ENCODE measurements around the gene EMC10. TPM values are rescaled to one million over a fixed set of nuclear protein-coding genes. Genes with fewer than 3 reads are reported as not detected.

Gene EMC10
- total RNA-seq, 2 experiments from 2014 or later = 33.4 to 34.7 TPM

GRCh38 chr19:50480281-50481111 lies 4.2 kb downstream of the EMC10 start:
- H3K27me3 Mint-ChIP-seq = no peaks in the 10 kb centered on the region
- peaks cover 18% of the 10 kb centered on the region for H3K4me1 Mint-ChIP-seq
- no peak overlapping the region for H3K4me3 Mint-ChIP-seq
- no peaks in the 10 kb centered on the region for H3K9me3 Mint-ChIP-seq (ENCODE audit: low read depth)
- ChIA-PET POLR2A (no interaction called here), CTCF (no interaction called here)
- no peak for ATAC-seq
- no peak overlapping the region for H3K27ac Mint-ChIP-seq
- H3K36me3 Mint-ChIP-seq (ENCODE audit: low read depth) = peaks cover 32% of the 10 kb centered on the region
- intact Hi-C loops (cut with DNase I, micrococcal nuclease) = no loop called here
- DNase-seq = no peak

GRCh38 chr19:50481351-50482149 lies 5.2 kb downstream of the EMC10 start:
- no peak for ATAC-seq
- Mint-ChIP-seq H3K4me1 (peaks cover 16% of the 10 kb centered on the region), H3K4me3 (no peak overlapping the region), H3K27ac (no peak overlapping the region), H3K9me3 (ENCODE audit: low read depth) (no peaks in the 10 kb centered on the region), H3K36me3 (ENCODE audit: low read depth) (peaks cover 39% of the 10 kb centered on the region), H3K27me3 (no peaks in the 10 kb centered on the region)
- DNase-seq = no peak
- ChIA-PET CTCF (no interaction called here), POLR2A (no interaction called here)
- intact Hi-C loops (cut with DNase I, micrococcal nuclease) = no loop called here

DNA sequence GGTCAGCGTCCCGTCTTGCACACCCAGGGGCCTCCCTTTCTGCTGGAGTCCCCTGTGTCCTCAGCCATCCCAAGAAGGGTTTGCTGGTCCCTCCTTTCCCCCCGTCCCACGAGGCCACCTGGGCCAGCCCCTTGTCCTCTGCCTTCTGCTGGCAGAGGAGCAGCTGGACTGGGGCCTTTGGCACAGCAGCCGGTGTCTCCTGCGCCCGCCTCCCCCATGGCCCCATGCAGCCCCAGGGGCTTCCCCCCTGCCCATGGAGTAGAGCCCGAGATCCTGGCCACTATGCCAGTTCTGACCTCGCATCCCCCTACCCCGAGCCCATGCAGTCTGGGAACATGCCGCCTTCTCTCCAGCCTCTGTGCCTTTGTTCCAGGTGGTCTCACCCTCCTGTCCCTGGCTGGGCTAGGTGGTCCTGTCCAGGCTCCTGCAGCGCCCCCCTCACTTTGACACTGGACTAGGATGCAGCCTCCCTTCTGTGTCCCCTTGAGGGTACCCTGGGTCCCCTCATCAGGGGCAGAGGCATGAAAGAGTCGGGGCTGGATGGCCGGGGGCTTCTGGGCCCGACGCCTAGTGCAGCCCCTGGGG lies 6.1 kb downstream of the EMC10 start:
- Mint-ChIP-seq H3K9me3 (ENCODE audit: low read depth) (peaks cover 3% of the 10 kb centered on the region), H3K27ac (no peak overlapping the region), H3K36me3 (ENCODE audit: low read depth) (peaks cover 41% of the 10 kb centered on the region), H3K4me3 (no peak overlapping the region), H3K27me3 (no peaks in the 10 kb centered on the region), H3K4me1 (peaks cover 19% of the 10 kb centered on the region)
- POLR2A ChIA-PET = interaction anchor here (0.6 kb wide), 1 partner anchor 59 kb away, joined by 3 read pairs; no protein-coding TSS in a partner anchor
- ATAC-seq (no peak), DNase-seq (no peak)
- CTCF ChIA-PET = no interaction called here
- intact Hi-C loops (cut with DNase I, micrococcal nuclease) = no loop called here

DNA sequence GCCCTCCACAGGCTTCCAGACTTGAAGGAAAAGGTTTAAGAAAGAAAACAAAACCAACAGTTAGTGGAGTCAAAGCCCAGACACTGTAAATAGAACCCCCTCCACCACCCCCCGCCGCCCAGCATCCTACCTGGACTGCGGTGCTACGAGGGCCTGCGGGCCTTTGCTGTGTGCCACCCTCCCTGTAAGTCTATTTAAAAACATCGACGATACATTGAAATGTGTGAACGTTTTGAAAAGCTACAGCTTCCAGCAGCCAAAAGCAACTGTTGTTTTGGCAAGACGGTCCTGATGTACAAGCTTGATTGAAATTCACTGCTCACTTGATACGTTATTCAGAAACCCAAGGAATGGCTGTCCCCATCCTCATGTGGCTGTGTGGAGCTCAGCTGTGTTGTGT lies 6.6 kb downstream of the EMC10 start:
- Mint-ChIP-seq H3K4me1 (peaks cover 14% of the 10 kb centered on the region), H3K4me3 (no peak overlapping the region), H3K27me3 (no peaks in the 10 kb centered on the region), H3K36me3 (ENCODE audit: low read depth) (peaks cover 35% of the 10 kb centered on the region), H3K9me3 (ENCODE audit: low read depth) (peaks cover 3% of the 10 kb centered on the region), H3K27ac (no peak overlapping the region)
- DNase-seq (no peak), ATAC-seq (no peak)
- ChIA-PET POLR2A (interaction anchor here (0.6 kb wide), 1 partner anchor 60 kb away, joined by 3 read pairs; no protein-coding TSS in a partner anchor), CTCF (interaction anchor here (1.1 to 1.4 kb wide), 2 partner anchors 28 to 301 kb away, joined by 3 read pairs; partner anchors contain the start of gene JOSD2)
- intact Hi-C loops (cut with DNase I, micrococcal nuclease) = no loop called here

DNA sequence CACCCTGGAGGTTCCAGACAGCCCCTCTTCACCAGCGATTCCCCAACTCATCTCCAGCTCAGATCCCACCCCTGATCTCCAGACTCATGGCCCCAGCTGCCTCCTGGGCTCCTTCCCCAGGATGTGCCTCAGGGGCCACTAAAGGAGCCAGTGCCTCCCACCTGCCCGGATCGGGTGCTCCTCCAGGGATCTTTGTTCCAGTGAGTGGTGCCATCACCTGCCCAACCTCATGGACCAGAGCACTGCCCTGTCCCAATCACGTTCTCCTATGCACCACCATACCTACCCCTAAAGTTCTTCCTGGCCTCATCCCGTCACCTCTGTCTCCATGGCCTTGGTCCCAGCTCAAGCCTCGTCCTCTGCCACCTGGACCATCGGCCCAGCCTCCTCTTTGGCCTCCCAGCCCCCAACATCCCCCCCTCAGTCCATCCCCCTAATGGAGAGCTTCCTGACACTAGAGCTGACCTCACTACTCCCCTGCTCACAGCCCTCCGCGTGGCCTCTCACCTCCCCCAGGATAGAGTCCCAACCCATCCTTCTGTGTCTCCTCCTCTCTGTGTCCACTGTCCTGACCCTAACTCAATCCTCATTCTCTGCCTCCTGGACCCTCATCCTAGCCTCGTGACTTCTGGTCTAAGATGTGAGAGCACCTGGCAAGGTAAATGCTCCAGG lies 9.1 kb downstream of the EMC10 start:
- DNase-seq (no peak), ATAC-seq (no peak)
- ChIA-PET POLR2A (interaction anchor here (0.6 kb wide), 1 partner anchor 209 kb away, joined by 3 read pairs; no protein-coding TSS in a partner anchor), CTCF (no interaction called here)
- Mint-ChIP-seq H3K27ac (no peak overlapping the region), H3K27me3 (no peaks in the 10 kb centered on the region), H3K9me3 (ENCODE audit: low read depth) (peaks cover 3% of the 10 kb centered on the region), H3K36me3 (ENCODE audit: low read depth) (peaks cover 22% of the 10 kb centered on the region), H3K4me1 (peaks cover 11% of the 10 kb centered on the region), H3K4me3 (no peak overlapping the region)
- intact Hi-C loops (cut with DNase I, micrococcal nuclease) = loop anchor here in 1 of 2 experiments (5.0 kb wide), 1 partner anchor 72 kb away; no protein-coding TSS in a partner anchor

GRCh38 chr19:50486823-50487515 lies 10.7 kb downstream of the EMC10 start:
- intact Hi-C loops (cut with DNase I, micrococcal nuclease) = loop anchor here in 1 of 2 experiments (5.0 kb wide), 1 partner anchor 70 kb away; no protein-coding TSS in a partner anchor
- CTCF ChIA-PET = interaction anchor here (0.6 to 1.9 kb wide), 8 partner anchors 27 to 432 kb away, joined by 3 to 4 read pairs (median 3); no protein-coding TSS in a partner anchor
- POLR2A ChIA-PET = interaction anchor here (0.5 to 0.6 kb wide), 2 partner anchors 34 to 396 kb away, joined by 3 to 5 read pairs; no protein-coding TSS in a partner anchor
- no peaks in the 10 kb centered on the region for H3K27me3 Mint-ChIP-seq
- H3K4me1 Mint-ChIP-seq = peaks cover 25% of the 10 kb centered on the region
- H3K27ac Mint-ChIP-seq = no peak overlapping the region
- DNase-seq (peak; percentile 87), ATAC-seq (peak; percentile 52)
- H3K4me3 Mint-ChIP-seq = no peak overlapping the region
- H3K9me3 Mint-ChIP-seq (ENCODE audit: low read depth) = peaks cover 3% of the 10 kb centered on the region
- H3K36me3 Mint-ChIP-seq (ENCODE audit: low read depth) = peaks cover 22% of the 10 kb centered on the region

GRCh38 chr19:50488389-50489194 lies 12.3 kb downstream of the EMC10 start:
- ChIA-PET CTCF (interaction anchor here (1.9 kb wide), 1 partner anchor 28 kb away, joined by 4 read pairs; no protein-coding TSS in a partner anchor), POLR2A (interaction anchor here (0.6 kb wide), 1 partner anchor 75 kb away, joined by 3 read pairs; no protein-coding TSS in a partner anchor)
- ATAC-seq (no peak), DNase-seq (no peak)
- H3K4me1 Mint-ChIP-seq = peaks cover 31% of the 10 kb centered on the region
- no peak overlapping the region for H3K4me3 Mint-ChIP-seq
- no peaks in the 10 kb centered on the region for H3K27me3 Mint-ChIP-seq
- intact Hi-C loops (cut with DNase I, micrococcal nuclease) = loop anchor here in 1 of 2 experiments (5.0 kb wide), 1 partner anchor 69 kb away; no protein-coding TSS in a partner anchor
- peaks cover 14% of the 10 kb centered on the region for H3K36me3 Mint-ChIP-seq (ENCODE audit: low read depth)
- no peak overlapping the region for H3K27ac Mint-ChIP-seq
- peaks cover 3% of the 10 kb centered on the region for H3K9me3 Mint-ChIP-seq (ENCODE audit: low read depth)

DNA sequence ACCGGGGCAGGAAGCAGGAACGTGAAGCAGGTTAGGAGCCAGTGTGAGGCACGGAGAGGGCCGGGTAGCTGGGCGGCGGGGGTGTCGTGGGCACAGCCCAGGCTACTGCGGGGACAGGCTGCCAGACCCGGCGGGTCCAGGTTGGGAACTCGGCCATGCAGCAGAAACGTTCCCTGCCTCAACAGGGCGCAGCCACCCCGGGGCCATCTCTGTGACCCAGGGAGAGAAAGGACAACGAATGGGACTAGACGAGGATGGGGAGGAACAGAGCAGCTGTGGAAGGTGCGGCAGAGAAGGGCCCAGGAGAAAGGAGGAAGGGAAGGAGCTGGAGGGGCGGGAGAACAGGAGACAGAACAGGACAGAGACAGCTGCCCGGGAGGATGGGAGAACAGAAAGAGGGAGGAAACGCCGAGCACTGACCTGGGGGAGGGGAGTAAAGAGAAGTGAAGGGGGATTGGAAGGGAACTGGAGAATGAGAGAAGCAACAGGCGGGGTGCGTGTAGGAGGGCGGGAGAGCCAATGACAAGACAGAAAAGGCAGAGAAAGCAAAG lies 13.2 kb downstream of the EMC10 start:
- ChIA-PET POLR2A (no interaction called here), CTCF (no interaction called here)
- Mint-ChIP-seq H3K36me3 (ENCODE audit: low read depth) (peaks cover 14% of the 10 kb centered on the region), H3K9me3 (ENCODE audit: low read depth) (peaks cover 3% of the 10 kb centered on the region), H3K27ac (no peak overlapping the region), H3K4me3 (no peak overlapping the region), H3K27me3 (no peaks in the 10 kb centered on the region), H3K4me1 (peaks cover 31% of the 10 kb centered on the region)
- intact Hi-C loops (cut with DNase I, micrococcal nuclease) = loop anchor here in 1 of 2 experiments (5.0 kb wide), 1 partner anchor 68 kb away; no protein-coding TSS in a partner anchor
- DNase-seq (no peak), ATAC-seq (no peak)

- POLR2A ChIA-PET = no interaction called here
- peaks cover 3% of the 10 kb centered on the region for H3K9me3 Mint-ChIP-seq (ENCODE audit: low read depth)
- CTCF ChIA-PET = interaction anchor here (0.6 kb wide), 1 partner anchor 225 kb away, joined by 3 read pairs; no protein-coding TSS in a partner anchor
- peaks cover 11% of the 10 kb centered on the region for H3K36me3 Mint-ChIP-seq (ENCODE audit: low read depth)
- H3K27ac Mint-ChIP-seq = no peak overlapping the region
- peaks cover 31% of the 10 kb centered on the region for H3K4me1 Mint-ChIP-seq
- ATAC-seq (no peak), DNase-seq (no peak)
- intact Hi-C loops (cut with DNase I, micrococcal nuclease) = no loop called here
- no peak overlapping the region for H3K4me3 Mint-ChIP-seq
- no peaks in the 10 kb centered on the region for H3K27me3 Mint-ChIP-seq
These were observed 14.1 kb downstream of the EMC10 start for GRCh38 chr19:50490411-50490811.

Measured in activated CD4-positive, alpha-beta T cell treated with anti-CD3 and anti-CD28 coated beads for 36 hours (primary cell).